Skin epidermis (tissue), 12 donors: ENCODE measurements around the gene CATSPERZ.
"Not testable (repeated sequence)": the region's sequence is repeated elsewhere in the genome, so short reads cannot be mapped to it uniquely, and the experiment has no call there.

Experiments used
- H3K27ac ChIP-seq, 21 experiments: fragments of 200-600 bp; sonication (generic) in 11 of 21; one replicate each; pipeline ENCODE4 v1.5.0; 2020; ENCODE audit warnings: mild to moderate bottlenecking in 3 of 21, inconsistent platforms in 2 of 21, moderate library complexity in 2 of 21
- H3K4me3 ChIP-seq, 7 experiments: fragments of 200-600 bp; sonication (generic) in 2 of 7; one replicate each; pipeline ENCODE4 v1.5.0; 2020; ENCODE audit warnings: inconsistent platforms in 2 of 7, mild to moderate bottlenecking in 2 of 7, moderate library complexity in 1 of 7

Gene CATSPERZ

GRCh38 chr11:64296830-64297698 is 3.1 kb upstream of the CATSPERZ start:
- Histone ChIP-seq H3K4me3 (no peak overlapping the region), H3K27ac (no peak overlapping the region)

- Histone ChIP-seq H3K4me3 (no peak overlapping the region), H3K27ac (no peak overlapping the region)
Observed at GRCh38 chr11:64297699-64298358, 2.3 kb upstream of the CATSPERZ start.

DNA sequence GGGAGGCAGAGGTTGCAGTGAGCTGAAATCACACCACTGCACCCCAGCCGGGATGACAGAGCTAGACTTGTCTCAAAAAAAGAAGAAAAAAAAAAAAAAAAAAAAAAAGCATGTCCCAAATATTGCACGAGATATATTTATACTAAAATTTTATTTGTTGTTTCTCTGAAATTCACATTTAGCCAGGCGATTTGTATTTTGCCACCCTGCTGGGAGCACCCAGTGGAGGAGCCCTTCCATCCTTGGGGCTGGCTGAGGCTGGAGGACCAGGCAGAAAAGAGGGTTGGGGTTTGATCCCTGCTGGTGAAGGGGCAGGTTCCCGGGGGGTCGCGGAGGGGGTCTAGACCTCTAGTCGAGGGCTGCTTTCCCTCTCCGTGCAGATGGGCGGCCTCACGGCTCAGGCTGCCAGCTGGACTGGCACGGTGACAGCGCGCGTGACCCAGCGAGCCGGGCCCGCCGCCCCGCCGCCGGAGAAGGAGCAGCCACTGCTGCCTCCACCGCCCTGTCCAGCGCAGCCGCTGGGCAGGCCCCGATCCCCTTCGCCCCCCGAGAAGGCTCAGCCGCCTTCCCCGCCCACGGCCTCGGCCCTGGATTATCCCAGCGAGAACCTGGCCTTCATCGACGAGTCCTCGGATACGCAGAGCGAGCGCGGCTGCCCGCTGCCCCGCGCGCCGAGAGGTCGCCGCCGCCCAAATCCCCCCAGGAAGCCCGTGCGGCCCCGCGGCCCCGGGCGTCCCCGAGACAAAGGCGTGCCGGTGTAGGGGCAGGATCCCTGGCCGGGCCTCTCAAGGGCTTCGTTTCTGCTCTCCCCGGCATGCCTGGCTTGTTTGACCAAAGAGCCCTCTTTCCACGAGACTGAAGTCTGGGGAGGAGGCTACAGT is 952 bp upstream of the CATSPERZ start:
- H3K27ac ChIP-seq: peak overlapping the region in 16 of 21 experiments; percentile 7 to 82 (median 62)
- peak overlapping the region; percentile 11 to 34 (median 22) for H3K4me3 ChIP-seq

DNA sequence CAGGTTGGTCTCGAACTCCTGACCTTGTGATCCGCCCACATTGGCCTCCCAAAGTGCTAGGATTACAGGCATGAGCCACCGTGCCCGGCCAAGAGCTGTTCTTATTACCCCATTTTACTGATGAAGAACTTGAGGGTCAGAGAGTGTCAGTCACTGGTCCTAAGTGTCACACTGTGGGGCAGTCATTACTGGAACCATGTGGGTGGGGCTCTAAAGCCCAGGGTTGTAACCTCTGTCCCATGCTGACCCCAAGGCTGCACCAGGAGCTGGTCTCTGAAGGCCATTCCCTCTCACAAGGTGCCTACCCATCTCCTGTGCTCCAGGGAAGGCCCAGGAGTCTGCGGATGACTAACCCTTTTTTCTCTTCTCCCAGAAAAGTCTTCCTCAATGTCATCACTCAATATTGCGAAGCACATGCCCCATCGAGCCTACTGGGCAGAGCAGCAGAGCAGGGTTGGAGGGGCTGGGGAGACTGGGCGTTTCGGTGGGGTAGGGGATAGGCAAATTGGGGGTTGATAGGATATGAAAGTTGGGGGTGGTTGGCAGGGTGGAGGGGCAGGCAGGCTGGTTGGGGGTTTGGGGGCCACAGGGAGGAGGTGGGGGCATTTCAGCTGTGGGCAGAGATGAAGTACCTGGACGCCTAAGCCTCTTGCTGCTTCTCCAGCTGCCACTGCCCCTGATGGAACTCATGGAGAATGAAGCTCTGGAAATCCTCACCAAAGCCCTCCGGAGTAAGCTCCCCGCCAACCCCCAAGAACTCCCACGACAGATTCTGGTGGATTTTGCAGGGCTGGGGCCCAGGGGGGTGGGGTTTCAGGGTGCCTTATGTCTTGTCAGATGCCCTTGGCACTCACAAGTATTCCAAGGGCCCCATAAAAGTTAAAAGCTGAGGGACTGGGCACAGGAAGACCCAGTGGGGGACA is 3.2 kb downstream of the CATSPERZ start:
- Histone ChIP-seq H3K27ac (peak overlapping the region in 18 of 21 experiments; percentile 11 to 98 (median 90)), H3K4me3 (peak overlapping the region in 2 of 7 experiments; percentile 75 to 80)

GRCh38 chr11:64304032-64304315 is 3.8 kb downstream of the CATSPERZ start:
- Histone ChIP-seq H3K4me3 (peak overlapping the region in 5 of 7 experiments; percentile 66 to 80 (median 75)), H3K27ac (peak overlapping the region in 19 of 21 experiments; percentile 11 to 98 (median 90))

GRCh38 chr11:64304316-64305072 is 4.3 kb downstream of the CATSPERZ start:
- Histone ChIP-seq H3K4me3 (peak overlapping the region; percentile 63 to 80 (median 75)), H3K27ac (peak overlapping the region; percentile 43 to 98 (median 89))

GRCh38 chr11:64305075-64305690 is 5.0 kb downstream of the CATSPERZ start, which contains the start of gene ESRRA:
TSS of gene ESRRA (plus strand) at chr11:64305524. CDS start at chr11:64307180, 1,656 bp downstream.
- Histone ChIP-seq H3K27ac (peak within 1 kb of the TSS; percentile 56 to 98 (median 91)), H3K4me3 (peak within 1 kb of the TSS; percentile 63 to 80 (median 75))

GRCh38 chr11:64305691-64306562 is 5.8 kb downstream of the CATSPERZ start:
- H3K4me3 ChIP-seq: peak overlapping the region; percentile 63 to 80 (median 75)
- peak overlapping the region; percentile 56 to 95 (median 89) for H3K27ac ChIP-seq

- Histone ChIP-seq H3K4me3 (peak overlapping the region; percentile 63 to 80 (median 75)), H3K27ac (peak overlapping the region in 20 of 21 experiments; percentile 82 to 95 (median 89))
Observed at GRCh38 chr11:64306563-64306875, 6.4 kb downstream of the CATSPERZ start.

DNA sequence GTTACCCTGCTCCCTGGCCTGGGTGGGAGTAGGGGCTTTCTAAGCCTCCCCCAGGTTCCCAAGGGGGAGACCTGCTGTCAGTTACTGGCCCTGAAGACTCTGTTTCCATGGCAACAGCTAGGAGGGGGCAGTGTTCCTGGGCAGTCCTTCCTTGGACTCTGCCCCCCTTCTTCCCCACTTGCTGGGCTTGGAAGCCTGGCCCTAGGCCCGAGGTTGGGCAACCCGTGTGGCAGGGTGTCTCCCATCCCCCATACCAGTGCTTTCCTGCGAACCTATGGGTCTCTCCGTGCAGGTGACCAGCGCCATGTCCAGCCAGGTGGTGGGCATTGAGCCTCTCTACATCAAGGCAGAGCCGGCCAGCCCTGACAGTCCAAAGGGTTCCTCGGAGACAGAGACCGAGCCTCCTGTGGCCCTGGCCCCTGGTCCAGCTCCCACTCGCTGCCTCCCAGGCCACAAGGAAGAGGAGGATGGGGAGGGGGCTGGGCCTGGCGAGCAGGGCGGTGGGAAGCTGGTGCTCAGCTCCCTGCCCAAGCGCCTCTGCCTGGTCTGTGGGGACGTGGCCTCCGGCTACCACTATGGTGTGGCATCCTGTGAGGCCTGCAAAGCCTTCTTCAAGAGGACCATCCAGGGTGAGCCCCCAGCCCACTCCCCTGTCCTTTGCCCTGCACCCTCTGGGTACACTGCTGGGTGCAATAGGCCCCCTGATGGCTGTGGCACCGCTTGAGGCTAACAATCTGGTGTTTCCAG is 6.9 kb downstream of the CATSPERZ start:
- peak overlapping the region in 17 of 21 experiments; percentile 12 to 95 (median 90) for H3K27ac ChIP-seq
- H3K4me3 ChIP-seq: peak overlapping the region; percentile 63 to 80 (median 75)

- not testable (repeated sequence) for H3K4me3 ChIP-seq
- peak overlapping the region in 4 of 21 experiments; percentile 15 to 92 (median 68) for H3K27ac ChIP-seq
Observed at GRCh38 chr11:64307795-64308194, 7.6 kb downstream of the CATSPERZ start.

- H3K4me3 ChIP-seq: no peak overlapping the region
- H3K27ac ChIP-seq: peak overlapping the region in 15 of 21 experiments; percentile 9 to 82 (median 64)
Observed at GRCh38 chr11:64312947-64313346, 12.8 kb downstream of the CATSPERZ start.

GRCh38 chr11:64313491-64314145 is 13.5 kb downstream of the CATSPERZ start:
- H3K27ac ChIP-seq: peak overlapping the region in 16 of 21 experiments; percentile 9 to 82 (median 64)
- no peak overlapping the region for H3K4me3 ChIP-seq

DNA sequence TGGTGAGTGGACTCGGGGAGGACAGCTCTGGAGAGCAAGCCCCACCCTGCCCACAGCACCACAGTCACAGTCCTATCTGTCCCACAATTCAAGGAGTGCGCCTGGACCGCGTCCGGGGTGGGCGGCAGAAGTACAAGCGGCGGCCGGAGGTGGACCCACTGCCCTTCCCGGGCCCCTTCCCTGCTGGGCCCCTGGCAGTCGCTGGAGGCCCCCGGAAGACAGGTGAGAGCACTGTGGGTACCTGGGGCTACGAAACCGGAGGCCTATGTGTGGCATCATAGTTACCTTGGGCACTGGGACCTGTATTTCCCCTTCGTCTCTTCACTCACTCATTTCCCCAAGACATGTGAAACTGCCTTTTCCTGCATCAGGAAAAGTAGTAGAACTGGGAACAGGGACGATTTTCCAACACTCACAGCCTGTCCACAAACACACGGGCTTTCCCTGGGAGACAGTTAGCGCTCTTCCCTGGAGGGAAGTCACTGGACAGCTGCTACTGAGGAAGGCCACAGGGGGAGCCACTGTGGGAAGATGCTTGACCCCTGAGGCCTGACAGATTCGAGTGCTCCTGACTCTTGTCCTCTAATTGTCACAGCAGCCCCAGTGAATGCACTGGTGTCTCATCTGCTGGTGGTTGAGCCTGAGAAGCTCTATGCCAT is 14.1 kb downstream of the CATSPERZ start:
- no peak overlapping the region for H3K4me3 ChIP-seq
- H3K27ac ChIP-seq: peak overlapping the region in 14 of 21 experiments; percentile 11 to 82 (median 65)
